MM.1S (cell line): ENCODE results near the gene TMUB2.
"Not testable (repeated sequence)": the region's sequence is repeated elsewhere in the genome, so short reads cannot be mapped to it uniquely, and the experiment has no call there.

Experiments
- DNase-seq: peaks from one replicate; pipeline ENCODE4 v3.0.0-alpha.2; 2015
- H2AFZ ChIP-seq: fragments of 300-600 bp; sonication (generic); 2 replicates; pipeline ENCODE4 v1.6.0; 2016; ENCODE audit warnings: antibody characterized with exemption, low read length
- H3F3A ChIP-seq: fragments of 300-600 bp; sonication (generic); 2 replicates; pipeline ENCODE4 v1.6.1; 2016; ENCODE audit warnings: mild to moderate bottlenecking, antibody characterized with exemption, low read length, moderate library complexity, mixed read lengths; ENCODE audit not compliant: insufficient read depth
- H3K27ac ChIP-seq: fragments of 300-600 bp; sonication (generic); 2 replicates; pipeline ENCODE4 v1.5.1; 2016; ENCODE audit warnings: mild to moderate bottlenecking, low read length
- H3K27me3 ChIP-seq: fragments of 300-600 bp; sonication (generic); replicated peaks from 2 replicates; pipeline ENCODE4 v1.6.0; 2016; ENCODE audit warnings: low read length; ENCODE audit not compliant: insufficient read depth
- H3K36me3 ChIP-seq: fragments of 300-600 bp; sonication (generic); replicated peaks from 2 replicates; pipeline ENCODE4 v1.6.1; 2016; ENCODE audit warnings: mild to moderate bottlenecking, low read length, mixed read lengths; ENCODE audit not compliant: insufficient read depth
- H3K4me1 ChIP-seq: fragments of 300-600 bp; sonication (generic); 2 replicates; pipeline ENCODE4 v1.6.1; 2016; ENCODE audit warnings: low read length, mixed read lengths
- H3K4me2 ChIP-seq: fragments of 300-600 bp; sonication (generic); 2 replicates; pipeline ENCODE4 v1.6.0; 2016; ENCODE audit warnings: low read depth, low read length
- H3K4me3 ChIP-seq: fragments of 300-600 bp; sonication (generic); 2 replicates; pipeline ENCODE4 v1.5.1; 2016; ENCODE audit warnings: low read length, mixed read lengths
- H3K79me2 ChIP-seq: fragments of 300-600 bp; sonication (generic); 2 replicates; pipeline ENCODE4 v1.6.1; 2016; ENCODE audit warnings: mixed run types, low read length, mixed read lengths
- H3K9ac ChIP-seq: fragments of 300-600 bp; sonication (generic); 2 replicates; pipeline ENCODE4 v1.6.1; 2016; ENCODE audit warnings: low read length, mixed read lengths
- H3K9me2 ChIP-seq: fragments of 300-600 bp; sonication (generic); replicated peaks from 2 replicates; pipeline ENCODE4 v1.6.1; 2016; ENCODE audit warnings: mild to moderate bottlenecking, low read length, mixed read lengths; ENCODE audit not compliant: insufficient read depth
- H3K9me3 ChIP-seq: fragments of 300-600 bp; sonication (generic); replicated peaks from 2 replicates; pipeline ENCODE4 v1.6.1; 2016; ENCODE audit warnings: mild to moderate bottlenecking, low read length, mixed read lengths; ENCODE audit not compliant: insufficient read depth
- H4K20me1 ChIP-seq: fragments of 300-600 bp; sonication (generic); 2 replicates; pipeline ENCODE4 v1.6.1; 2016; ENCODE audit warnings: mild to moderate bottlenecking, low read length, moderate library complexity, mixed read lengths; ENCODE audit not compliant: insufficient read depth
- CTCF ChIP-seq: fragments of 300-600 bp; sonication (generic); IDR thresholded peaks from 2 replicates; pipeline ENCODE4 v1.5.1; 2016; ENCODE audit warnings: antibody characterized with exemption, low read length, mixed read lengths
- EZH2 ChIP-seq: fragments of 300-600 bp; sonication (generic); optimal IDR thresholded peaks from 2 replicates; pipeline ENCODE3; 2017; ENCODE audit warnings: low read depth, mild to moderate bottlenecking, antibody characterized with exemption, low read length, mixed read lengths
- EZH2phosphoT487 ChIP-seq: fragments of 300-600 bp; sonication (generic); IDR thresholded peaks from 2 replicates; pipeline ENCODE4 v1.6.1; 2018; ENCODE audit warnings: antibody characterized with exemption, low read length

TMUB2 gene

GRCh38 chr17:44186307-44187130, at the start of gene TMUB2:
TMUB2 (plus strand) TSS chr17:44186972; CDS start chr17:44187709, 737 bp downstream.
- H3K27me3 ChIP-seq: no peaks in the 10 kb centered on the region
- peak within 1 kb of the TSS; percentile 94 for H3K4me3 ChIP-seq
- H3K79me2 ChIP-seq: peaks cover 70% of the 10 kb centered on the region
- peak within 1 kb of the TSS; percentile 92 for H3K9ac ChIP-seq
- no peaks in the 10 kb centered on the region for H4K20me1 ChIP-seq
- peaks cover 21% of the 10 kb centered on the region; the same call in 1 of the 2 replicates for H3K4me1 ChIP-seq
- H3K27ac ChIP-seq: peak within 1 kb of the TSS; percentile 91
- H3K9me2 ChIP-seq: no peaks in the 10 kb centered on the region
- DNase-seq: peak; percentile 99
- peak within 1 kb of the TSS; percentile 90 for H3K4me2 ChIP-seq
- H2AFZ ChIP-seq: peak within 1 kb of the TSS; percentile 77
- H3K9me3 ChIP-seq: no peaks in the 10 kb centered on the region
- H3K36me3 ChIP-seq: peaks cover 4% of the 10 kb centered on the region; the same call in 1 of the 2 replicates
- TF ChIP-seq CTCF: no peak
- no peak for TF ChIP-seq EZH2phosphoT487
- no peak for TF ChIP-seq EZH2
- peaks cover 34% of the 10 kb centered on the region for H3F3A ChIP-seq

GRCh38 chr17:44137891-44138709, 48.7 kb upstream of the TMUB2 start:
- 0 out of 2 replicates have a peak, but pooled peaks cover 3% of the 10 kb centered on the region for H3F3A ChIP-seq
- H3K4me1 ChIP-seq: peaks cover 10% of the 10 kb centered on the region; the same call in 1 of the 2 replicates
- H3K4me3 ChIP-seq: no peak overlapping the region
- no peaks in the 10 kb centered on the region for H3K36me3 ChIP-seq
- no peak for TF ChIP-seq EZH2
- TF ChIP-seq EZH2phosphoT487: no peak
- no peak for TF ChIP-seq CTCF
- no peaks in the 10 kb centered on the region for H3K9me2 ChIP-seq
- no peaks in the 10 kb centered on the region for H4K20me1 ChIP-seq
- no peak for DNase-seq
- no peak overlapping the region for H3K9ac ChIP-seq
- peaks cover 13% of the 10 kb centered on the region for H3K79me2 ChIP-seq
- H3K4me2 ChIP-seq: no peak overlapping the region
- H3K27ac ChIP-seq: no peak overlapping the region
- H3K27me3 ChIP-seq: peaks cover 10% of the 10 kb centered on the region; the same call in 1 of the 2 replicates
- H2AFZ ChIP-seq: no peak overlapping the region
- H3K9me3 ChIP-seq: no peaks in the 10 kb centered on the region

- not testable (repeated sequence) for H3K27me3 ChIP-seq, H2AFZ ChIP-seq, H3K9me3 ChIP-seq, H4K20me1 ChIP-seq, H3K27ac ChIP-seq, H3K9ac ChIP-seq, H3K4me2 ChIP-seq, DNase-seq, H3K4me3 ChIP-seq, H3F3A ChIP-seq, H3K36me3 ChIP-seq, H3K4me1 ChIP-seq, H3K9me2 ChIP-seq
- peaks cover 27% of the 10 kb centered on the region for H3K79me2 ChIP-seq
Observed at GRCh38 chr17:44143921-44144320, 42.9 kb upstream of the TMUB2 start.
